Cardiac fibroblast (primary cell): Measurements from ENCODE around the gene CAT.

ENCODE experiments used
- DNase-seq, 2 donors: peaks; one replicate each; pipeline versions ENCODE4 v3.0.0 to v3.0.0-alpha.2; 2010; ENCODE audit warnings: low read depth in 2 of 2
- H3K4me3 ChIP-seq, 2 donors: replicated peaks in 1 of 2; 1 replicate in 1 of 2; 2 replicates in 1 of 2; pipeline ENCODE4 v1.5.1; 2011; ENCODE audit warnings: low read depth in 2 of 2, low read length in 2 of 2, mild to moderate bottlenecking in 2 of 2, moderate library complexity in 1 of 2
- TF ChIP-seq, protein P1 (sequence below): IDR thresholded peaks from one replicate; pipeline ENCODE4 v1.5.1; 2011; ENCODE audit warnings: low read depth, mild to moderate bottlenecking, low read length, inconsistent platforms

Gene CAT

DNA sequence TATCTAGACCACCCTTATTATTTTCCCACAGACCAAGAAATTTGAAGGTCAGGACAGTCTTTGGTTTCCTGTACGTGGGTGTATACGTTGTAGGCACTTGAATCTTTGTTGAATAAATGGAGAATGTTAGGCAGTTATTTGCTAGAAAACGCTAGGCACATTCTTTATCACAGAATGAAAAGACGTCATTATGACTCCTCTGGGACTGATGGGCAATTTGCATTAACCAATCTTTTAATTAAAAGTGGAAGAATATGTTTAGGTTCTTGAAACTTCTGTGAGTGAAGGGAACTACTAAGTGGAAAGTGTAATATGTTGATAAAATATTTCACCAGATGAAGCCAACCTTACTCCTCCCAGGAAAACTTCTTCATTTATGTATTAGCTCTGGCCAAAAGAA, 5.7 kb downstream of the CAT start:
- TF ChIP-seq, protein P1, sequence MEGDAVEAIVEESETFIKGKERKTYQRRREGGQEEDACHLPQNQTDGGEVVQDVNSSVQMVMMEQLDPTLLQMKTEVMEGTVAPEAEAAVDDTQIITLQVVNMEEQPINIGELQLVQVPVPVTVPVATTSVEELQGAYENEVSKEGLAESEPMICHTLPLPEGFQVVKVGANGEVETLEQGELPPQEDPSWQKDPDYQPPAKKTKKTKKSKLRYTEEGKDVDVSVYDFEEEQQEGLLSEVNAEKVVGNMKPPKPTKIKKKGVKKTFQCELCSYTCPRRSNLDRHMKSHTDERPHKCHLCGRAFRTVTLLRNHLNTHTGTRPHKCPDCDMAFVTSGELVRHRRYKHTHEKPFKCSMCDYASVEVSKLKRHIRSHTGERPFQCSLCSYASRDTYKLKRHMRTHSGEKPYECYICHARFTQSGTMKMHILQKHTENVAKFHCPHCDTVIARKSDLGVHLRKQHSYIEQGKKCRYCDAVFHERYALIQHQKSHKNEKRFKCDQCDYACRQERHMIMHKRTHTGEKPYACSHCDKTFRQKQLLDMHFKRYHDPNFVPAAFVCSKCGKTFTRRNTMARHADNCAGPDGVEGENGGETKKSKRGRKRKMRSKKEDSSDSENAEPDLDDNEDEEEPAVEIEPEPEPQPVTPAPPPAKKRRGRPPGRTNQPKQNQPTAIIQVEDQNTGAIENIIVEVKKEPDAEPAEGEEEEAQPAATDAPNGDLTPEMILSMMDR: no peak
- H3K4me3 ChIP-seq: no peak overlapping the region
- DNase-seq: no peak

DNA sequence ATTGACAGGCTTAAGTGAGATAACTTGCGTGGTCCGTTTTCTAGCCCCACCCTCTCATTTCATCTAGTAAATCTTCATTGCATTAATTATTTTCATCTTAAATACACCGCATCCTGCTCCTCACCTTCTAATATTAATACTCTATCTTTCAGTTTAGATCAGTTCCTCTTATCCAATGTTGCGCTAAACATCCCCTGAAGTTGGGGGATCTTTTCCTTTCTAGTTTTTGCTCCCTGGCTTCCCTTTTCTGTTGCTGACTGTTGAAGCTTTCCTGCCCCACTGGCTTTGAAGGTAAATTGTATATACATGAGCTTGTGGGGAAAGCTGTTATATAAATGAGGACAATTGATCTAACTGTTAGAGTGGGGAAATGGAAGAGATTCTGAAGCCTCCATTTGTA, 7.2 kb downstream of the CAT start:
- TF ChIP-seq, protein P1: no peak
- no peak for DNase-seq
- H3K4me3 ChIP-seq: no peak overlapping the region

DNA sequence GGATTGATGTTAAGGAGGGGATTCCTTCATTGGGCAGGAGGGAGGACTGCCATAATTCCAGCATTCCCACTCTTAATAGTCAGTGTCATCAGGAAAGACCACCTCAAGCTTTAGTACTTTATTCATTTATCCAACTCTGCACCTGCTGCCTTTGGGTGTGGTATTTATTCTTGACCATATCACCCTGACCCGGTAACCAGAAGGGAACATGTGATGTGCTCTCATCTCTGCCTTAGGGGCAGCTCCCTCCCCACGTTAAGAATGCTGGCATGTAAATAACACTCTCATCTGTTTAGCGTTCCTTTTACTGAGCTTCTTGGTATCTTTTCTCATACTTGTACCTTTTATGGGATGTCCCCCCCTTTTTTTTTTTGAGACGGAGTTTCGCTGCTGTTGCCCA, 7.7 kb downstream of the CAT start:
- TF ChIP-seq, protein P1: no peak
- H3K4me3 ChIP-seq: no peak overlapping the region
- no peak for DNase-seq

DNA sequence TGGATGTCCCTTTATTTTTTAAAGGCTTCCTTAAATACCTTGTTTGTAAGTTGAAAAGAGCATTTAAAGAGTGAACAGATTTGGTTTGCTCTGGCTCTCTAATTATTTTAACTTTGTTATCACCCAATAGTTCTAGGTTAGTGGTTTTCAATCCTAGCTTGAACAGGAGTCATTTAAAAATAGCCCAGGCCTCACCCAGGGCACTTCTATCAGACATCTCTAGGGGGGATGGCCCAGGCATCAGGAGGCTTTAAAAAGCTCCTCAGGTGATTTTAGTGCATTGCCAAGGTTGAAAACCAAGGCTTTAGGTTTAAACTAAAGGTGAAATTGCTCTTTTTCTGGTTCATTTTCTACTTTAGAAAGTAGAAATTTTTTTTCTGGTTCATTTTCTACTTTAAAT, 8.3 kb downstream of the CAT start:
- no peak overlapping the region for H3K4me3 ChIP-seq
- no peak for DNase-seq
- TF ChIP-seq, protein P1: no peak

DNA sequence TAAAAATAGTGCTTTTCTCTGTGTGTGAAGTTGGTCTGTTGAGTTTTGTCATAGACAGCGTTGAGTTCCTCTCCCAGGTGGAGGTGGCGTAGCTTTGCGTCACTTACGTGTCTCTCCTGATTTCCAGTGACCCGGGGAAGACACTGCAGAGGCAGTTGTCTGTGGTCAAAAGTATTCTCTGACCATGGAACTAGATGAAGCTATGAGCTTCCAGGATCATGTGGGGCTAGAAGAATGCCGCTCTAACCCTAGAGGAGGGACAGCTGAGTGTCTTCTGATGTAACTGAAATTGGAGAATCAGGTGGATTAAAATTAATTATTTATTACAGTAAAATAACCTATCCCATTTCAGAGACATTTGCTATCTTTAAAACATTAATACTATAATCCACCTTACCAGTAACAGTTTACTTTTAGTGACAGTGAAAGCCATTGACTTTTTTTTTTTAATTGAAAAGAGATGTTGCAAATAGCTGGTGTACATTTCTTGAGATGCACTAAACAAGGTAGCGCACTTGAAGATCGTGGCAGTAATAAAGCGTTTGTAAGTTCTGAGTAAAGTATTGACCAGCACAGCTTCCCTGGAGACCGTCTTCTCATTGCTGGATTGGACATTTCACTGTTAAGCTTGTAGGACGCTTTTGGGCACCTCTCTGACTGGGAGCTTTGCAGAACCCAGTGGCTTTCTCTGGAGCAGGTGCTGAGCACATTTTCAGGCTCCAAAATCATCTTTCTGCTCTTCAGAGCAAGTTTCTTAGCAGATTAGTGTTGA, 9.7 kb downstream of the CAT start:
- TF ChIP-seq, protein P1: no peak
- DNase-seq: no peak
- H3K4me3 ChIP-seq: no peak overlapping the region

DNA sequence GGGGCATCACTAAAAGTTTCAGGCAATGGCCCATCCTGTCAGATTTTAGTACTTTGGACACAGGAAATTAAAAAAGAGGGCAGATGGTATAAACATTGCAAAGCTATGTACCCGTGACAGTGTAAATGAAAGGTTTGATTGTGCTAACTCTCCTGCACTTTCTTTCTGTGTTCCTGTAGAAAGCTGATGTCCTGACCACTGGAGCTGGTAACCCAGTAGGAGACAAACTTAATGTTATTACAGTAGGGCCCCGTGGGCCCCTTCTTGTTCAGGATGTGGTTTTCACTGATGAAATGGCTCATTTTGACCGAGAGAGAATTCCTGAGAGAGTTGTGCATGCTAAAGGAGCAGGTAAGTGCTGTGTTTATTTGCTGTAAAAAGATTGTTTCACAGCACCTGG, 10.3 kb downstream of the CAT start:
- TF ChIP-seq, protein P1: no peak
- DNase-seq: peak in 1 of 2 donors; percentile 7
- no peak overlapping the region for H3K4me3 ChIP-seq

DNA sequence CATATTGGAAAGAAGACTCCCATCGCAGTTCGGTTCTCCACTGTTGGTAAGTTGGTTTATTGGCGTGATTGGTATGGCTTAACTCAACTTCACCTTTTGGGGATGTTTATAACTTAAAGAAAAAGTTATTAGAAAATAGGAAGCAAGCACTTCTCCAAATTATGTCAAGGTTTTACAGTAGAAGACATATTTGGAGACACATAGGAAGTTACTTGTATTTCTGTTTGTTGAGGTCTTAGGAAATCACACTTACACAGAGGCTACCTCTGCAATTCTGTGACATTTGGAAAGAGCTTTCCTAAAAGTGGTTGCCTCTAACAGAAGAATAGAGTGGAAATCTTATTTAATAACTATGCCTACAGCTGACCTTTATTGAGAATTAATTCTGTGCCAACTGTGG, 12.3 kb downstream of the CAT start:
- TF ChIP-seq, protein P1: no peak
- no peak for DNase-seq
- no peak overlapping the region for H3K4me3 ChIP-seq
